GM10847 (cell line): Measurements from ENCODE around the gene DENND1B.

Experiments used
- POLR2A ChIP-seq: IDR thresholded peaks from 2 replicates; pipeline ENCODE4 v1.6.1; 2011; ENCODE audit not compliant: insufficient read length; ENCODE audit errors: extremely low read depth

DENND1B gene

DNA sequence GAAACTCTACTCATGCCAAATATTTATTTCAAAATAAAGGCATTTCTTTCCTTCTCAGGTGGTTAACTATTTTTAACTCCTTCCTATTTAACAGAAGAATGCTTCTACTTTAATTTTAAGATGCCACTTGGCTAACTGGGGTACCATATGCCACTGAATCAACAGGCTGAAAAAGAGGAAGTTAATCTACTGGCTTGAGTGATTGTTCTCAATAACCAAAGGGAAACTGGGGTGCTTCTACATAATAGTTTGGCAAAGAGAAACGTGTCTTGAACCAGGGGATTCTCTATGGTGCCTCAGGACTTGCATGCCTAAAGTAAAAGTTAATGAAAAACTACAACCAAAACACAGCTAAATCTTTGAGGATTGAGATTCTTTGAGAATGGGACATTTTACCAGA is 142.6 kb downstream of the DENND1B start:
- TF ChIP-seq POLR2A, result no peak

DNA sequence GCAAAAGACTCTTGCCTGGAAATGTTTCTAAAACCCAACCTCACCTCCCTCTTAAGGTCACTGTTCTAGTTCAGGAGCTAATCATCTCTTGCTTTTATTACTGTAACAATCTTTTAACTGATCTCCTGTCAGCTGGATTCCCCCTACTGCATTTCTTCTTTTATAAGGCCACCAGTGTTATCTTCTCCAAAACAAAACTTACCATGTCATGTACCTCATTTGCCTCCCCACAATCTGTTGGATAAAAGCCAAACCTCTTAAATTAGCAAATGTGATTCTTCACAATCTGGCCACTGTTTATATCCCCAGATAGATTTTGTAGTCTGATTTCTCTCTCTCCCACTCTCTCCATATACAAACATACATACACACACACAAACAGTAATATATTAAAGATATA is 143.3 kb downstream of the DENND1B start:
- no peak for TF ChIP-seq POLR2A

DNA sequence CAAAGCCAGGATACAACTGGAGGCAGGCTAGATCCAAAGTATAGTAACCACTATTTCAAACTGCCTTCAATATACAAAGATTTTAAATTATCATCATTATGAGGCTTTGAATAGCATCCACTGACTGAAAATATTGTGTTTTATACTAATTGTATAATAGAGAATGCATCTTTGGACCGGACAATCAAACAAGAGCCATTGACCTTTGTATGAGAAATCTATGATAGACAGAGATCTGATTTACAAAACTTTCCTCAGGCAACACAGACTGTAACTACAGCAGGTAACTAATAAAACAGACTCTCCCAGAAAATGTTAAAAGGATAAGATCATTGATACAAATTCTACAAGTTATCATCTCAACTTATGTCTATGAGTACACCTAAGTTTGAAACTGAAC is 152.9 kb downstream of the DENND1B start:
- TF ChIP-seq POLR2A, result no peak

DNA sequence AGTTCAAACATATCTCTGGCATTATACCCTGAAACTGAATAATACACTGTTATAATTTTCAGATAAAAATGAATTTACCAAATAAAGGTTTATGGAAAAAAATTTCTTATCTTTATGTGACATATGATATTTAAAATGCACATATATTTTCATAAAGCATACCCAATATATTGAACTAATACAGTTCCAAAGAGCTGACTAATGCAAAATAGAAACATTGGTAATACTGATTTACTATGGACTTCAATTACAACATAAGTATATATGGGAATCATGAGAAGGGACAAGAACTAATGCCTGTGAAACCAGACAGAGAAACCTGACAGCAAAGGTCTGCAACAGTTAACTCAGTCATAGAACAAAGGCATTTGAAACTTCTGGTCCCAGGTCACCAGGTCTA is 153.5 kb downstream of the DENND1B start:
- TF ChIP-seq POLR2A, result no peak

DNA sequence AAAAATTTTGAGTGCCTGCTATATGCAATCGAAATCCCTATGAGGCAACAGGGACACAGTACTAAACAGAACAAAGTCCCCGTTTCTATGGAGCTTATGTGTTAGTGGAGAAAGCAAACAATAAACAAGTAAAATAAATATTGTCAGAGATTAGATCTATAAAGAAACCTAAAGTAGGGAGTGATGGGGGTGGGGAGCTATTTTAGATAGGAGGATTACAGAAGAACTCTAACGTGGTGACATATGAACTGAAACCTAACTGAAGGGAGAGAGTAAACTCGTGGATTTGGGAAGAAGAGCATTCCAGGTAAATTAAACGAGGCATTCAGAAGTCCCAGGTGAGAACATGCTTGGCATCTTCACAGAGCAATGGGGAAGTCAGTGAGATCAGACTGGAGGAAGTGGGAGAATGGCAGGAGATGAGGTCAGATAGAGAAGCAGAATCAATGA is 154.5 kb downstream of the DENND1B start:
- TF ChIP-seq POLR2A, result no peak

DNA sequence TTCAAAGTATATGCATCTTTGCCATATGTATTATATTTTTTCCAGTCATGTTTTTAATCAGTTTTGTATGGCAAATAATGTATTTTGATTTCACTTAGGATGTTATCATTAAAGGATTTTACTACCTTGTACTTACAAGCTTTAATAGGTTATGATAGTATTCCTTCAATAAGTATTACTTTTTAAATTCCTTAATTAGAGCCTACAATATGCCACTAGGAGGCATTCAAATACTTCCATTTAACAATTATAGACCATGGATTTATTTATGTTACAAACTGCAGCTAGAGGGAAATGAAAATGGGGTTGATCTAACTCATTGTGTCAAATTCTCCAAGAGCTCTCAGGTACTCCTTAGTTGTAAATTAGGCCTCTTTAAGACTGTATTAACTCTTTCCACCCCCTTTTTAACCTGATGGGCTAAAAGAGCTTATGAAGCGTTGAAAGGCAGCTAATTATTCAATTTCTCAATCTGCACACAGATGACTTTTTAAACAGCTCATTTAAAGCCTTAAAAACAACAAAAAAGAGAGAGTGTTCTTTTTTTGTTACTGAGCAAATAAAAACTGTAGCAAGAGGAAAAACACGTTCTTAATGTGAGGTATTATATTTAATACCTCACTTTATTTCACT is 156.2 kb downstream of the DENND1B start:
- TF ChIP-seq POLR2A, result no peak

DNA sequence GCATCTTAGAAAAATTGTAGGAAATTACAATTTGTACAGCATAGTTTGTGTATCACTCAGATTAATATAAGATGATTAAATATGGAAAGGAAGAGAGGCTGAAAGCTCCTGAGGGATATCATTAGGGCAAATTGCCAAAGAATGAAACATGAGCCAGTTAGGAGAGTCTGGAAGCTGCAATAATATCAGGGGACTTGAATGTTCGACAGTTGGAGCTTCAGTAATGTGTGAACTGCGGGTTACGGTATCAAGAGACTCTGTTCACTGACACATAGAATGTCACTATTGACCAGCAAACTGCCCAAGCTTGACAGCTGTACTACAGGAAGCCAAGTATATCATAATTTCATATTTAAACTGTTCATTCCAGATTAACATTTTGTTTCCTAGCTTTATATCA is 157.2 kb downstream of the DENND1B start:
- no peak for TF ChIP-seq POLR2A

DNA sequence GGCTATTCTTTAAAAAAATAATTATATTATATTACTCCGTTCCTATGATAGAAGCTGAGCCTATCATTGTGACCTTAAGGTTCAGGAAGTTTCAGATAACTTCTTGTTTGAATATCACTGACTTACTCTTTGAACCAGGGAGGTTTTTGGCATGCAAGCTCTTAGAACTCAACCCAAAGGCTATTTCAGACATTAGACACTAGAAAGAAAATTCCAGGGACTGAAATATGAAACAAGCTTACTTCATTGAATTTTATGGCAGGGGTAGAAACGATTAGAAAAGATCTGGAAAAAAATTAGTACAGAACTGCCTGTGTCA is 159.6 kb downstream of the DENND1B start:
- no peak for TF ChIP-seq POLR2A

DNA sequence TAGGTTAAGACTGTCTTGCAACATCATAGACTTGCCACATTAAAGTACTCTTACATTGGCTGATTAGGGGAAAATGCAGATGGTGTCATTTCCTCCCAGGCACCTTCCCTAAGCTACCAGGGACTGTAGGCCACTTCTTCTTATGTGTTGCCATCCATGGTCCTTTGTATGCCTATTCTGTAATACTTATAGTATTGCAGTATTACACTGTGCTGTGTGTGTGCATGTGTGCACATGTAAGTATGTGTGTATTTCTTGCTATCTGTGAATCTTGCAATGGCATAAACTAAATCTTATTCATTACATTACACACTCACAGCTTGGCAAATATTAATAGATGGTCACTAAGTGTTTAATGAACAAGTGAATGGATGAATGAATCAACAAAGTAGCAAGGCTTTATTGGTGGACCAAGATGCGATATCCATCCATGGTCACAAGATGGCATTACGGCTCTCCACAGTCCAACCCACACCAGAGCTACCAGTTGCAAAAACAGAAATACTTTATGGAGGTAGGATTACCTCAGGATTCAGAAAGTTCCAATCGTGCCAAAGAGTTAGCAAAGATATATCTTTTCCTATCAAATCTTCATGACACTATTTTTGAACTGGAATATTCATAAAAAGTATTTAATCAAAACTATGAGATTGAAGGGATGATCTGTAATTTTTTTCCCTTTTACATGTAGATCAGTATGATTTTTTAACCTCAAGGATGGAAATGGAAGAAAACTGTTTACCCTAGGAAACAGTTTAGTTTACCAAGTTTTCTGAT is 160.2 kb downstream of the DENND1B start:
- no peak for TF ChIP-seq POLR2A

DNA sequence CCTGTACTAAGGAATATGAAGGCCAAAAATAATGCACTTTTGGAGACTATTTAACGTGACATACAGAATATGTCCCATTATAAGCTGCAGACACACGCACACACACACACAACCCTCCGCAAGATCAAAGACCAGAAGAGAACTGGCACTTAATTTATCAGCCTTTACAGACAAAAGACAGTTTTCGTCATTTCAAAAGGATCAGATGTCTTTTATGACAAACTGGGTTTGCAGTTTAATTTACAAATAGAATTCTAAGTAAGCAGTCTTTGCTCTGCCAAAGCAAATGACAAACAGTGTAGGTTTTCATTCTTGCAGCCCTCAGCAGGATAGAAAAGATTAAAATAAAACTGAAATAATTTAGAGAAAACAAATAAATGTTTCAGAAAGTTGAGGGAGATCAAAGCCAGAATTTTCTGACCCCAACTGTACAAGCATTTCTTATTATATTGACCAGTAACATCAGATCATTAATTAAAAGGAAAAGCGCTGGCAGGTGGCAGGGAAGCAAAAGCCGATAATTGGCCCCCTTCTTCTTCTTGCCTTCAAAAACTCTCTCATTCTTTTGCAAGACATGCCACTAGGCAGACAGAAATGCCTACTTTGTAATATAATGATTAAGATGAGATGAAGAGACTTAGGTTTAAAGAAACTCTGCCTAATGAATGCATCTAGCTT is 169.0 kb downstream of the DENND1B start:
- no peak for TF ChIP-seq POLR2A

DNA sequence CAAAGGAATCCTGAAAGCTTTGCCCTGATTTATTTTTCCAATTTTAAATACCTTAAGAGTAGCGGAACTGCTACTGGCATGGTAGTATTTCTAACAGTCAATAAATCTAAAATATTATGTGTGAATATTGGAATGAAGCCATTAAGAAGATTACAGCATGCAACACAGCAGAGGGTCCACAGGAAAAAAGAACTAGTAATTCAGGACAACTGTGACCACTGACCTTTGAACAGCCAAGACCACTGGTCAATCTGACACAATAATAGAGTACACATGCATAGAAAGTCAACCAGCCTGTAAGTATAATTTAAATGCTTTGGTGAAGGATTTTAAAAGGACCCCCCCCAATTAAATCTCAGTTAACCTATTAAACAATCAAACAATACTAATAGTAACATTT is 171.0 kb downstream of the DENND1B start:
- no peak for TF ChIP-seq POLR2A

DNA sequence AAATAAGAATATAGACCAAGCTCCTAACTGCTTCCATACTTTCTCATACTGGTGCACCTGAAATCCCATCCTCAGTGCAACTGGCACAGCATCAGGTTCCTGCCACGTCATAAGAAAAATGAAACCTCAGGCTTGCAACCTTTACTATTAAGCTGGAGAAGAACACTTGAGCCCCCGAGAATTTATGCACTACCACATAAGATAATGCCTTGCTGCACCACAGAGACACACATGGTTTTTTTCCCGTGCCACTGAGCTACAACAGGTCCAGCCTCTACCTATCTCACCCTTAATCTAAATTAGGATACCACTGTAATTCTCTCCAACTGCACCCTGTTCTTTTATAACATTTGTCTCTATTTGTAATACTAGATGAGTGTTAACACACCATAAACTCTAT is 174.5 kb downstream of the DENND1B start:
- no peak for TF ChIP-seq POLR2A

DNA sequence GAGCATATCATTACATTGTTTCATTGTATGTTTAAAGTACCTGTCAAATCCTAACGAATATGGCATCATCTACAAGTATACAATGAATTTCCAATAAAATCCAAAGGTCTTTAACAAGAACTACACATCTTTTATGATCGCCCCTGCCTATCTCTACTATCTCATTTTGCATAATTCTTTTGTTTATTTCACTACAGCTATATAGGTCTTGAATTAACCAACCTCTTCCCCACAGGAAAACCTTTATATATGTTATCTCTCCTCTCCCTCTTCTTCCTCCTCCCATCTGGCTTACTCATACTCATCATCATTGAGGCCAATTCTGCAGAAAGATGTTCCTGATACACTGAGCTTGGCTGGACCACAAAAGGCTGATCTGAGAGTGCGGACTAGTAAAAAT is 175.5 kb downstream of the DENND1B start:
- no peak for TF ChIP-seq POLR2A

DNA sequence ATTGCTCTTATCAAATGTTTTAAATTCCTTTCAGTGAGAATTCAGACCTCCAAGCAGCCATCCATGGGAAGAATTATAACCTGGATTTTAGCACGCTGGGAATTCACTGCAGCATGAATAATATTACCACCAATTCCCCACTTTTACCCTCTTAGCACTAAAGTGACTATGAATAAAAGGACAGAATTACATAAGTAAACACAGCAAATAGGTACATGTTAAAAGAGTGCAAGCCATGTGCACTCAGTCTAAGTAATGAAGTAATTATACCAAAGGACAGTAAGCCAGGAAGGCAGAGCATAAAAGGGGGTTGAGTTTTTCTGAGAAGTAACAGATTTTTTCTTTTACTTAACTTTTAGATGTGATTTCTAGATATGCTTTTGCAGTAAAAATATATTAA is 176.3 kb downstream of the DENND1B start:
- TF ChIP-seq POLR2A, result no peak

DNA sequence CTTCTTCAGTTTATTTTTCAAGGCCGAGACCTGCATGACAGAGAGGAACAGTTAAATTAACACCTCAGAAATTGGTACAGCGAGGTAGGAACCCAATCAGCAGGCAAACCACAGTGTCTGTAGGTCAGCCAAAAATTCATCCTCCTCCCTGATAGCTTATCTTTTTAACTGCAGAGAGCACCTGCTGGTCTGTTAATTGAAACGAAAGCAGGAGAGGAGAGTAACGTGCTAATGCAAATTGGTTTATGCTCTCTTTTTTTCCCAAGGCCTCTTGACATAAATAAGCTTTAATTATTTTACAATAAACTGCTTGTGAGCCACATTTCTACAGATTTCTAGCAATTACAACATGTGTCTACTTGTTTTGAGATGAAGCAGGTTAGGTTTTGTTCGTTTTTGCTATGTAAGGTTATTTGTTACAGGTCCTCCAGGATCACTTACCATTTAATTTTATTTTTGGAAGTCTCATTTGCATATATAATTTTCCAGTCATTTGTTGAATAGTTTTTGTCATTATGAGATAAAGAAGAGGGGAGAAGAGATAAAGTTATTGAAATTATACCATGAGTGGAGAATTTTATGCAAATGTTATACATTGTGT is 179.9 kb downstream of the DENND1B start:
- no peak for TF ChIP-seq POLR2A

DNA sequence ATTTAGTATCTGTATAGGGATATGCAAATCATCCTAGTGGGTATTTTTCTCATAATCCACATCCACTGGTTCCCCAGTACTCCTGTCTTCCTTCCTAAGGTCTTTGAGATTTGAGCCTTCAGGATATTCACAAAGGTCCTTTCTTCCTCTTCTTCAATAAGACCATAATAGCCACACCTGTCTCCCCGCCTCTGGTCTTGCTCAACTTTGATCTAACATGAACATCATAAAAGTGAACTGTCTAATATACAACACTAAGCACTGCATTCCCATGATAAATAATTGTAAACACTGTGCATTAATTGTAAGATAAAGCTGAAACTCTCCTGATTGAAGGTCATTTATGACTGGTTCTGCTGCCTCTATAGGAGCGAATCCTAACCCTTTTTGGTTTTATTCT is 184.6 kb downstream of the DENND1B start:
- no peak for TF ChIP-seq POLR2A
